Dendritic cell treated with granulocyte-macrophage colony-stimulating factor and Interleukin-4, amounts not matched to agents 40 ng/mL and 50 ng/mL, for 4 days (primary cell): ENCODE data around the gene FGF12.

Experiments used
- H3K27ac Mint-ChIP-seq: one replicate; pipeline ENCODE4 v1.8.0; 2022; ENCODE audit warnings: mild to moderate bottlenecking, mixed read lengths
- H3K27me3 Mint-ChIP-seq: one replicate; pipeline ENCODE4 v1.8.0; 2022; ENCODE audit warnings: mild to moderate bottlenecking, mixed read lengths
- H3K36me3 Mint-ChIP-seq: one replicate; pipeline ENCODE4 v1.8.0; 2022; ENCODE audit warnings: low read depth, mixed read lengths
- H3K4me1 Mint-ChIP-seq: one replicate; pipeline ENCODE4 v1.8.0; 2022; ENCODE audit warnings: low read depth, mixed read lengths
- H3K4me3 Mint-ChIP-seq: one replicate; pipeline ENCODE4 v1.8.0; 2022; ENCODE audit warnings: mild to moderate bottlenecking, moderate library complexity, mixed read lengths
- H3K9me3 Mint-ChIP-seq: one replicate; pipeline ENCODE4 v1.8.0; 2022; ENCODE audit warnings: mixed read lengths
- intact Hi-C: fragments of 100-400 bp; cut with micrococcal nuclease; formaldehyde crosslinking; loops from one replicate; pipeline ENCODE4 v1.15.0; 2022

The FGF12 gene

DNA sequence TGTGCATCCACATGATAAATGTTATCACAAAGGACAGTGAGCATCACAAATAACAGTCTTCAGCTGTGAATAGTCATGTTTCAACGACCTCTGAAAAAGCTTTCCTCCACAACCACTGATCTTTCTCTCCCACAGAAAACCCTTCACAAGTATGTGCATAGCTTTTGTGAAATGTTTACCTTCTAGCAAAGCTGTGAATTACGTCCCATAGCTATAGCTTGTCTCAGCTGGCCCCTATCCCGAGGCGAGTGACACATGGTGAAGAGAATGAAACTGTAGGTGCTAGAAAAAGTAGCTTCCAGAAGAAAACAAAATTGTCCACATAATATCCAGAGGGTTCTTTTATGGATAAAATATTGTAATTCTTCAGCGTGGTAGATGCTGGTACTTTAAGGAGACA lies 182.0 kb downstream of the FGF12 start:
- intact Hi-C loops = no loop called here
- Mint-ChIP-seq H3K4me3 (no peak overlapping the region), H3K36me3 (no peaks in the 10 kb centered on the region), H3K9me3 (no peaks in the 10 kb centered on the region), H3K27ac (no peak overlapping the region), H3K27me3 (no peaks in the 10 kb centered on the region), H3K4me1 (no peaks in the 10 kb centered on the region)

DNA sequence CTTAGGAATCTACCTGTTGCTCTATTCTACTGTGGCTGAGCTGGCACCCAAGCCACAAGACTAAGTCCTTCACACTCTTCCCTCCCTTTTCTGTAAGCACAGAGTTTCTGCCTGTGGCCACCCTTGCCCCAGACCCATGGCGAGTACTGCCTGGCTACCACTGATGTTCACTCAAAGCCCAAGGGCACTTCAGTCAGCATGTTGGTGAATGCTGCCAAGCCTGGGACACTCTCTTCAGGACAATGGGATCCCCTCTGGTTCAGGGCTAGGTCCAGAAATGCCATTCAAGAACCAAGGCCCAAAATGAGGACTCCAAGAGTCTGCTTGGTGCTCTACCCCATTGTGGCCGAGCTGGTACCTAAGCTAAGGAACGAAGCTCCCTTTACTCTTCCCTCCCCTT lies 184.2 kb downstream of the FGF12 start:
- H3K4me3 Mint-ChIP-seq = no peak overlapping the region
- H3K27me3 Mint-ChIP-seq = no peaks in the 10 kb centered on the region
- H3K36me3 Mint-ChIP-seq = no peaks in the 10 kb centered on the region
- H3K9me3 Mint-ChIP-seq = no peaks in the 10 kb centered on the region
- no peaks in the 10 kb centered on the region for H3K4me1 Mint-ChIP-seq
- intact Hi-C loops = no loop called here
- H3K27ac Mint-ChIP-seq = no peak overlapping the region

DNA sequence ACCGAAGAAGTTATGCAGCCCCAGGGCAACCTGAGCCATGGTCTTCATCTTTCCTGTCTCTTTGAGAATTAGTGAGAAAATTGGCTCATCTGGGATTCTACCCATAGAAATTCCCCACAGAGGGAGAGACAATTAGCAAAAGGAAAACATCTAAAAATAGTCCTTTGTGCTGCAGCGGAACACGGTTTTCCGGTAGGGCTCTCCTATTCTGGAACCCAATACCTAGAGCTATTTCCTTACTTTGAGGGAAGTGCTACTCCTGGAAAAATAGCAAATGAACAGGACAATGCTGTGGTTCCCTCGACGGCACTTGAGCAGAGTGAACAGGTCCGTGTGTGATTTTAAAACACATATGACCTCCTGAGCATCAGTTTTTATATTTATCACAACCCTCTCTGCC lies 210.5 kb downstream of the FGF12 start:
- Mint-ChIP-seq H3K27ac (no peak overlapping the region), H3K4me1 (no peaks in the 10 kb centered on the region), H3K36me3 (no peaks in the 10 kb centered on the region), H3K9me3 (no peaks in the 10 kb centered on the region), H3K4me3 (no peak overlapping the region), H3K27me3 (peaks cover 43% of the 10 kb centered on the region)
- intact Hi-C loops = no loop called here

DNA sequence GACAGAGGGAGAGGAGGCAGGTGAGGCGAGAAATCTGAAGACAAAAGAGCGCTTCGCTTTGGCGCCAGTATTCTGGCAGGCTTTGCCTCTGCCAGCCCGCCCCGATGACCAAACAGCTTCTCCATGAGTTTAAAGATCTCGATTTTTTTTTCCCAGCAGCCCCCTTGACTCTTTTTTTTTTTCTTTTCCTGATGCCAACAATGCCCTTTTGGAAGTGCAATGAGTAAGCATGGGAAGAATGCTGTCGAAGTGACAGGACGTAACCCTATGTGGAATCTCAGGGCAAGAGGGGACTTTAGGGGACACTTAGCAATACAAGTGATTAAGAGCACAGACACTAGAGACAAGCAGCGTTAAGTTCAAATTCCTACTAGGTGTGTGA lies 211.7 kb downstream of the FGF12 start:
- Mint-ChIP-seq H3K4me3 (no peak overlapping the region), H3K27me3 (peaks cover 43% of the 10 kb centered on the region)

DNA sequence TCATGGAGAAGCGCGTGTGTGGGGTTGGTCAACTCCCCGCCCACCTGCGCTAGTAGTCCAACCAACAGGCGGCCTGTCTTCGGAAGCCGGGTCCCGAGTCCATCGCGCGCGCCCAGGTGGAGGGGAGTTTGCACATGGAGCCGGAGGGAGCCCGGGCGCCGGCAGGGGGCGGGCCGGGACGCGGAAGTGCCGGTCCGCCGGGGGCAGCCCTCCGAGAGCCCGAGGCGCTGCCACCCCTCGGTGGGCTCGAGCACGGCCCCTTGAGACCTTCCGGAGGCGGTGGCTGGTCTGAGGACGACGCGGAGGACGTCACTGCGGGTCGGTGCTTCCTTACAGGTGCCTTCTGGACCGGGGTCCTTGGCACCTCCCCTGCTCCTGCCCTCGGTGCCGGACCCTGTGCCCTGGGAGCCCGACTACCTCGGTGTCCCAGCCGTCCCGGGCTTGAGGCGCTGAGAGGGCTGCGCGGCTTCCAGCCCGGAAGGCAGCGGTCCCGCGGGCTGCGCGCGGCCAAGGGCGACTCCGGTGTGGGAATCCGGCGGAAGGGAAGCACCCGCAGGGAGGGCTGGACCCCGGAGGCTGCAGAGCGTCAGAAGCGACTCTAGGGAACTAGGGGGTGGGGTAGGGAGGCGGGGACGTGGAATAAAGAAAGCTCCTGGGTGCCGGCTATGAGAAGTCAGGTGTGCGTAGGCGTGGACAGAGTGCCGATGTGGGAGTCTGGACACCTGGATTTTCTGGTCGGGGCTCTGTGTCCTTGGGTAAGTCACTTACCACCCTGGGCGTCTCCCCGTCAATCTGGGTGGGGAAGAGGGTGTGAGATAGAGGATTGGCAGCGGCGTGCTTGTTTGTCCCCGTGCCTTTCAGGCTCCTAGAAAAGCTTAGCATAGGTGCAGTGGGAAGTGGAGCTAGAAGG lies 212.3 kb downstream of the FGF12 start:
- intact Hi-C loops = no loop called here
- no peaks in the 10 kb centered on the region for H3K4me1 Mint-ChIP-seq
- no peaks in the 10 kb centered on the region for H3K36me3 Mint-ChIP-seq
- no peak overlapping the region for H3K27ac Mint-ChIP-seq
- H3K27me3 Mint-ChIP-seq = peaks cover 43% of the 10 kb centered on the region
- H3K4me3 Mint-ChIP-seq = no peak overlapping the region
- no peaks in the 10 kb centered on the region for H3K9me3 Mint-ChIP-seq

More for the DNA sequence above, 211.7 kb downstream of the FGF12 start:
- no peaks in the 10 kb centered on the region for H3K36me3 Mint-ChIP-seq
- H3K9me3 Mint-ChIP-seq = no peaks in the 10 kb centered on the region
- intact Hi-C loops = no loop called here
- H3K27ac Mint-ChIP-seq = no peak overlapping the region
- no peaks in the 10 kb centered on the region for H3K4me1 Mint-ChIP-seq

DNA sequence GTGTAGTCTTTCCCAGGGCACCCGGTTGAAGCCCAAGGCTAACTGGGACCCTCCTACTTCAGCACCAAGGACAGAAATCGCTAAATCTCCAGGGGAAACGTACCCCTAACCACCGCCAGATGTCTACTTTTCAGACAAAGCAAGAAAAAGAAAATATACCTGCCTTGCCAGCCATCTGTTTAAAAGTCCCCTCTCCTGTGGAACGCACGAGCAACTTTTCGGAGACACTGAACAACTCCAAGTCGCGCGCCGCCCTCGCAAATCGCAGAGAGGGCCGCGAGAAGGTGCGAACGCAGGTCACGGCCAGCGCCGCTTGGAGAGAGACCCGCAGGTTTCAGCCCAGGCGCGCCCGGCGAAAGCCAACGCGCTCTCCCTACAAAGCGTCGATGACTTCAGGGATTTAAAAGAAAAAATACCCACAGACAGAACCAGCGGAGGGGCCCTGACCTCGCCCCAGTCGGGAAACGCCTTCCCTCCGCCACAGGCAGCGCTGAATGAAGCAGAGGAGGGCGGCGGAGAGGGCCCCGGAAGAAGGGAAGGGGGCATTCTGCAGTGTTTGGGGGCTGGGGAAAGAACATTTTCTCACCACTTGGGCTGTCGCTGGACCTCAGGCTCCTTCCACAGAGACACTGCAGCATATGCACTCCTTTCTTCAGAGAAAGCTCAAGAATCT lies 213.1 kb downstream of the FGF12 start:
- H3K36me3 Mint-ChIP-seq = no peaks in the 10 kb centered on the region
- intact Hi-C loops = no loop called here
- no peak overlapping the region for H3K4me3 Mint-ChIP-seq
- H3K4me1 Mint-ChIP-seq = no peaks in the 10 kb centered on the region
- H3K27me3 Mint-ChIP-seq = peaks cover 43% of the 10 kb centered on the region
- H3K9me3 Mint-ChIP-seq = no peaks in the 10 kb centered on the region
- no peak overlapping the region for H3K27ac Mint-ChIP-seq

DNA sequence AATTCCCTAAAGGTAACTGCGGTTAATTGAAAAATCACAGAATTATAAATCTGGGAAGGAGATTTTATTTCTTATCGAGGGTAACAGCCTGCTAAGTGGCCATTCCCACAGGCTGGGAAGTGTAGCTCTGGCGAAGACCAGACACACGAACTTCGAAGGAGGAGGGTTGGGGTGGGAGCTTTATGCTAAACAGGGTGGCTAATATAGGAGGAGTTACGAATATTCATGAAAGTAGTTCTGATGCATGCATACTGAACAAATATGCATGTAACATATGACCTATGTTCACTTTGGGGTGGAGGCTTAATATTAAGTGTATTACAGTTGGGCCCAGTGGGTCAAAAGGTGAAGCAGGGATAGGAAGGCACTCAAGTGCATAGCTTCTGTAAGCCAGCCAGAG lies 221.6 kb downstream of the FGF12 start:
- Mint-ChIP-seq H3K4me3 (no peak overlapping the region), H3K27me3 (no peaks in the 10 kb centered on the region), H3K36me3 (no peaks in the 10 kb centered on the region), H3K9me3 (no peaks in the 10 kb centered on the region), H3K27ac (no peak overlapping the region), H3K4me1 (no peaks in the 10 kb centered on the region)
- intact Hi-C loops = no loop called here

DNA sequence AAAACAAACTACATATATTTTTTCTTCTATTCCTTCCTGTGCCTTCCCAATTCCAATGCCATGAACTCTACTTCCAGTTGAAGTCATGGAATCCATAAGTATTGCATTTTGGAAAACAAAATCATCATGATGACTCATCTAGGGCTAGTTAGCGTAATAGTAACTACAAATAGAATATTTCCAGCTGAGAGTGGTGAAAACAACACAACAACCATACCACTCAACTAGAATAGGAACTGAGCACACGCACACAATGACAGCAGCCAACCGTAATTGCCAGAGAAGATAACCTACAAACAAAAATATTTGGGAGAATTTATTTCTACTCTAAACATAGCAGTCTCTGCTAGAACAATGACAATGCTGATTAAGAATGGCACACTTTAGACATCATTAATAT lies 225.9 kb downstream of the FGF12 start:
- Mint-ChIP-seq H3K9me3 (no peaks in the 10 kb centered on the region), H3K4me1 (no peaks in the 10 kb centered on the region), H3K36me3 (no peaks in the 10 kb centered on the region), H3K27ac (no peak overlapping the region), H3K4me3 (no peak overlapping the region), H3K27me3 (no peaks in the 10 kb centered on the region)
- intact Hi-C loops = no loop called here

DNA sequence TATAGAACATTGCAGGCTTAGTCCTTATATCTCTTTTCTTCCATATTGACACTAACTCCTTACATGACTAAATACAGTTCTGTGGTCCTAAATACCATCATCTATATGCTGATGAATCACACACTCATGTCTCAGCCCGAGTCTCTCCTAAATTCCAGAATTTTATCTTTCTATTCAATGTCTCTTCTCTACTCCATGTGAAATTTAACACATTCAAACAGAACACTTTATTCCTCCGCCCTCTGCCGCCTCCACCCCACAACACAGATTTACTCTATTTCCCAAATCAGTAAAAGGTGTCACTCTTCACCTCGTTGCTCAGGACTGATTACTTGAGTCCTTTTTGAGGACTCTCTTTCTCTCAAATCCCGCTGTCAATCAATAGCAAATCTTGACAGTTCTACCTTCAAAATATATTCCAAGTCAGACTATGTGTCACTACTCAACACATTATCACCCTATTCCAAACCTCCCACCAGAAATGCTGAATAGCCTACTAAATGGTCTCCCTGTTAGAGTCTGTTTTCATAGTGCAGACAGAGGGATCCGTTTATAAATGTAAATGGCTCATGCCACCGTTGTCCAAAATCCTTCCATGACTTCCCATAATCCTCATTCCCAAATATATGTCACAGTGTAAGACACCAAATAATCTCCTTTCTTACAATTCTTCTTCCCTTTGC lies 230.3 kb downstream of the FGF12 start:
- Mint-ChIP-seq H3K4me1 (no peaks in the 10 kb centered on the region), H3K27me3 (no peaks in the 10 kb centered on the region), H3K36me3 (no peaks in the 10 kb centered on the region), H3K4me3 (no peak overlapping the region), H3K27ac (no peak overlapping the region), H3K9me3 (no peaks in the 10 kb centered on the region)
- intact Hi-C loops = no loop called here

DNA sequence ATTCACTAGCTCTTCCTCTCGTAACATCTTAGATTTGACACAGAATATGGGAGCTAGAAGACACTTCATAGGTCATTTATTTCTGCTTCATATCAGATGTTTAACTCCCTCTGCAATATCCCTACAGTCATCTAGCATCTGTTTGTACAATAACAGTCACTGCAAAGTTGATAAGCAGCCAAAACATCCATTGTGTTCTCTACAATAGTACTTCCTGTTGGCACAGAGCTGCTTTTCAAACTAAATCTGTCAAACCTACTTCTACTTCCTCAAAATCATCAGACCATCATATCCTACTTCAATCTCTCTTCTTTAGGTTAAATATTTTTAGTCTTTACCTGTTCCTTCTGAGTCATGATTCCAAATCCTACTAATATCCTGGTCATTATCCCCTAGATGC lies 233.2 kb downstream of the FGF12 start:
- Mint-ChIP-seq H3K27ac (no peak overlapping the region), H3K9me3 (no peaks in the 10 kb centered on the region), H3K4me1 (no peaks in the 10 kb centered on the region), H3K36me3 (no peaks in the 10 kb centered on the region), H3K27me3 (no peaks in the 10 kb centered on the region), H3K4me3 (no peak overlapping the region)
- intact Hi-C loops = no loop called here

DNA sequence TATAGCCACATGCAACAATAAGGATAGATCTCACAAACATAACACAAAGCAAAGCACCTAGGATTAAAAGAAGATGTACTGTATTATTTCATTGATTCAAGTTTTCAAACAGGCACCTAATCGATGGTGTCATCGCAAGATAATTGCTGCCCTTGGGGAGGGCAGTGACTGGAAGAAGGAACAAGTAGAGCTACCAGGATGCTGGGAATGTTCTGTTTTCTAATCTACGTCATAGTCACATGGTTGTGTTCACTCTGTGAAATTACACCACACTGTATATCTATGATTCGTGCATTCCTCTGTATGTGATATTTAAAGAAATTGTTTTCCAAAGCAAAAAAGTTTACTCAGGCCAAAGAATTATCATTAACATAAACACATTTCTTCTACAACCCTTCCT lies 236.6 kb downstream of the FGF12 start:
- intact Hi-C loops = no loop called here
- H3K27ac Mint-ChIP-seq = no peak overlapping the region
- no peak overlapping the region for H3K4me3 Mint-ChIP-seq
- no peaks in the 10 kb centered on the region for H3K4me1 Mint-ChIP-seq
- no peaks in the 10 kb centered on the region for H3K36me3 Mint-ChIP-seq
- no peaks in the 10 kb centered on the region for H3K27me3 Mint-ChIP-seq
- no peaks in the 10 kb centered on the region for H3K9me3 Mint-ChIP-seq

DNA sequence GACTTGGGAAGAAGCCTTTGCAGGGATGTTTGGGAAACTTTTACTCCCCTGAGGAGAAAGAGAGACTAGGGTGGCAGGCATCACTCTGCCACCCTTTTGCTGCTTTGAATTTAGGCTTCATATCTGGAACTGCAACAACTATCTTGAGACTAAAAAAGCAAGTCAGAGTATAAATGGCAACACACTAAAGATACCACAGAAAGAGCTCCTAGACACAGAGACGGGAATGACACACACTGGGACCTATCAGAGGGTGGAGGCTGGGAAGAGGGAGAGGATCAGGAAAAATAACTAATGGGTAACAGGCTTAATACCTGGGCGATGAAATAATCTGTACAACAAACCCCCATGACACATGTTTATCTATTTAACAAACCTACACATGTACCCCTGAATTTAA lies 237.8 kb downstream of the FGF12 start:
- no peak overlapping the region for H3K4me3 Mint-ChIP-seq
- no peaks in the 10 kb centered on the region for H3K9me3 Mint-ChIP-seq
- intact Hi-C loops = no loop called here
- H3K27me3 Mint-ChIP-seq = no peaks in the 10 kb centered on the region
- no peaks in the 10 kb centered on the region for H3K4me1 Mint-ChIP-seq
- no peaks in the 10 kb centered on the region for H3K36me3 Mint-ChIP-seq
- no peak overlapping the region for H3K27ac Mint-ChIP-seq

DNA sequence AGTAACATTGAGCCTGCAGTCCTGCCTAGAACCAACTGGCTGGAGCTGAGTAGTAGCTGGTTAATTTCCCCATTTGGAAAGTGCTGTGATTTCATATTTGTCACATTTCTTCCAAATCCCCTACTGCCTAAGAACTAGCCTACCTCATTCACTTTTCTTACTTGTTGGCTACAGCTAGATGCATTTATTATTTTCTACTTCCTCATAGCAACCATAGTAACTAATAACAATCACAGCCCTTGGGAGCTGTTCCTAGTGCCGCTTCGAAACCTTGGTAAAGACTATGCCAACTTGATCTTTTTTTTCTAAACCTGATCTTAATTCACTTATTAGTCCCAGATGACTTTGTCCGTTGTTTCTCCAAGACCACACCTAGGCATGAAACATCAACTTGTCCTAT lies 240.3 kb downstream of the FGF12 start:
- intact Hi-C loops = no loop called here
- H3K36me3 Mint-ChIP-seq = no peaks in the 10 kb centered on the region

DNA sequence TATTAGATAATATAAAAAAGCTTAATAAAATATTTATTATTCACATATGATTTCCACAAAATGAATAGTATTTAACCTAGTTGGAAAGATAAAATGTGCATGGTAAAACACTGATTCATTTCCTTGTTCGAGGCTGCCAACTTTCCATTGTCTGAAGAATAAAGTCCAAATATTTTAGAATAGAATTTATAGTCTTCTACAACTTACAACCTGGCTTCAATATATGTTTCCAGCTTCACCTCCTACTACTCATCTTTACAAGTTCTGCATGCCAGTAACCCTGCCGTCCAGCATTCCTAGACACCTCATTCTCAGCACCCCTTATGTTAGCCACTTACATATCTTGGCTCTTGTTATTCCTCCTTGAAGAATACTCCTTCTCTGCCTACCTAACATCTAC lies 244.5 kb downstream of the FGF12 start:
- intact Hi-C loops = no loop called here
- Mint-ChIP-seq H3K36me3 (no peaks in the 10 kb centered on the region), H3K27me3 (no peaks in the 10 kb centered on the region), H3K27ac (no peak overlapping the region), H3K4me3 (no peak overlapping the region), H3K9me3 (no peaks in the 10 kb centered on the region), H3K4me1 (no peaks in the 10 kb centered on the region)

More for the DNA sequence above, 240.3 kb downstream of the FGF12 start:
- Mint-ChIP-seq H3K4me3 (no peak overlapping the region), H3K9me3 (no peaks in the 10 kb centered on the region), H3K27ac (no peak overlapping the region), H3K4me1 (no peaks in the 10 kb centered on the region), H3K27me3 (no peaks in the 10 kb centered on the region)
